NCI-H82 treated with DMSO at 0.1 percent for 48 hours (cell line): ENCODE measurements around the gene GALNT10.

Experiments
- DNase-seq: peaks from one replicate; lab custom pipeline; 2025; ENCODE audit not compliant: unreplicated experiment; lab: John Stamatoyannopoulos, UW

GALNT10 gene

DNA sequence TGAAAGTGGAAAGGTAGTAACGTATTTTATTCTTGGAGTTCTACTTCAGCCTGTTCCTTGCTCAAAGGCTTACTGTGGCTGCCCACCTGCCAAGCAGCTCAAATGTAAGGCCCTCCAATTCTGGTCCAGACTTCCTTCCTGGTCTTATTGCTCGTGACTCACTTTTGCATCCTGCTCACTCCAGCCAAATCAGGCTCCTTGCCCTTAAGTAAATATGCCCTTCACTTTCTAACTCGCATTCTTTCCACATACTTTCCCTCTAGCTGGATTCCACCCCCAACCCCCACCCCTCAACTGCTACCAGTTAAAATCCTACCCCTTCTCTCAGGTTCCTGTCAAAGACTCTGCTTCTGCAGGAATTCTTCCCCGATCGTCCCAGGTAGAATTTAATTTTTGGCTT lies 96.6 kb downstream of the GALNT10 start:
- DNase-seq, result no peak

DNA sequence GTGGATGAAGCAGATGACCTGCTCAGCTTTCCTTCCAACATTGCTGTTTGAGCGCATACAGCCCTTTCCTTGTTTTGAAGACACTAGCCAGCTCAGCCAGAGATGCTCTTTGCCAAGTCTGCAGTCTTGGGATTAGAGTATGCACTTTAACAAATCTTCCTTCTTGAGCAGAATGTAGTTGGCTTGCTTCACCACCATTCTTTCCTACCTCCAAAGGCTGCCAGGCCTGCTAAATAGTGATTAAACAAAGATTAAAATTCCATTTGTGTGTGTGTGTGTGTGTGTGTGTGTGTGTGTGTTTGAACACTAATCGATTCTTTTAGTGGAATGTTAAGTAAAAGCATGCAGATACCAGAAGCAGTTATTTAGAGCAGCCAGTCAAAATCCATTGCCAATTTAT lies 97.6 kb downstream of the GALNT10 start:
- no peak for DNase-seq

DNA sequence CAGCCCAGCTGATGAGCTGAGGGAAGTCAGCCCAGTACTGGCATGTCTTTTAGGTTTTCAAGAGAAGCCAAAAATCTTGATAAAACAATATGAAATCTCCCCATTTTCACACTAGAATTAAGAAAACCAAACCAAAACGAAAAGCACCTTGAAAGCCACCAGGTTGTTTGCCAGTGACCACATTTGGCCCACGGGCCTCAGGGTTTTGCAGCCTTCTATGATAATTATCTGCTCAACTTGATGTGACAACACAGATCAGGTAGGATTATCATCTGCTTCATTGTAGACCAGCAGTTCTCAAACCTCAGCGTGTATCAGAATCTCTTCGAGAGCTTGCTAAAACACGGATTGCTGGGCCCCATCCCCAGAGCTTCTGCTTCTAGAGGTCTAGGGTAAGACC lies 101.4 kb downstream of the GALNT10 start:
- DNase-seq, result no peak

DNA sequence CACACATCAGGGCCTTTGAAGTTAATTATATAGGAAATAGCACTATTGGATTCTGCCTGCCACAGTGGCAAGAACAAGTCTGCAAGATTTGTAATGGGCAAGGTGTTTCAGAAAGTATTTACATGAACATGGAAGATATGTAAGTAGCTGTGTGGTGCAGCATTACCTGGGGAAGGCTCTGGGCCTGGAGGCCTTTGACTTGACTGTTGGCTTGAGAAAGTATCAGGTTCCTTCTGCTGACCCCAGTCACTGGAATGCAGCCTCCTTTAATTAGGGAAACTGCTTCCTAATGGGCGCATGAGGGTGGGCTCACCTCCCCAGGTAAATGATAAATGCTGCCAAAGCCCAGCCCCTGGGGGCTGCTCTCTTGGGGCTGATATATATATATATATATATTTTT lies 102.7 kb downstream of the GALNT10 start:
- no peak for DNase-seq

DNA sequence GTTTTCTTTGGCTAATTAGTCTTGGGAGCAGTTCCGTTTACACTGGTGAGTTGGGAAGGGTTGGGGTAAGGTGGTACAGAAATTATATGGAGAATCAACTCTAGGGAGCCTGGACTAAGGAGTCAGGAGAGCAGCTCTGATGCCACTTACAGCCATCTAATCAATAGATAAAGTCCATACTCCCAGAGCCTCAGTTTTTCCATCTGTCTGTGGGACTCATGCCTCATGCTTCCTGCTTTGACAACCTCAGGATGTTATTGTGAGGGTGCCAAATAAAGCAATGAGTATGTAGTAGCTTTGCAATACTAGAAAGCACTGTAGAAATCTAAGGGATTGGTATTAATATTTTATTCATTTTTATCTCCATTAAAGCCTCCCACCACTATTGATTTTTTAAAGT lies 105.0 kb downstream of the GALNT10 start:
- DNase-seq, result no peak

- DNase-seq, result no peak
Measured at GRCh38 chr5:154296525-154297159, 106.1 kb downstream of the GALNT10 start.

GRCh38 chr5:154298065-154298464 lies 107.5 kb downstream of the GALNT10 start:
- no peak for DNase-seq

DNA sequence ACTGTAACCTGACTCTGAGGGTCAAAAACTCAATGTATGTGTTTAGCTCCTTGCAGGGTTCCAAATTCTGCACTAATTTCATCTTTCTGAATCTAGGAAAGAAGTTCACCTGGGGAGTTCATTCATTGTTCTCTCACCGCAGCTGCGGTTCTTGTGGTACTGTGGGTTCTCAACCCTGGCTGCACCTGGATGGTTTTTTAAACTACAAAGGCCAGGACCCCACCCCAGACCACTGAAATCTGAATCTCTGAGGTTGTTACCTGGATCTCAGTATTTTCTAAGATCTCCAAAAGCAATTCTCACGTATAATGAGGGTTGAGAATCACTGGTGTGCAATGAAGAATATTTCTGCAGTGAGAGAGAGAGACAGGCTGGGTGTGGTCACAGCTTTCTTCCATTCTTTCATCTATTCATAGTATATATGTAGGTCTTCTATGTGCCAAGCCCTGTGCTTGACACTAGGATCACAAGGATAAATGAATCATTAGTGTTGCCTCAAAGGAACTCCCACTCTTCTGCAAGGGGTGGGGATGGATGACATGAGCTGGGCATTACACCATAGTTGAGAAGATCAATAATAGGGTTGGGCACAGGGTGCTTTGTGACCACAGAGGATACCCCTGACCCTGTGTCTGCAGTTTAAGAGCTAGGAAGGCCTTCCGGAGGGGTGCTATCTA lies 109.8 kb downstream of the GALNT10 start:
- no peak for DNase-seq

DNA sequence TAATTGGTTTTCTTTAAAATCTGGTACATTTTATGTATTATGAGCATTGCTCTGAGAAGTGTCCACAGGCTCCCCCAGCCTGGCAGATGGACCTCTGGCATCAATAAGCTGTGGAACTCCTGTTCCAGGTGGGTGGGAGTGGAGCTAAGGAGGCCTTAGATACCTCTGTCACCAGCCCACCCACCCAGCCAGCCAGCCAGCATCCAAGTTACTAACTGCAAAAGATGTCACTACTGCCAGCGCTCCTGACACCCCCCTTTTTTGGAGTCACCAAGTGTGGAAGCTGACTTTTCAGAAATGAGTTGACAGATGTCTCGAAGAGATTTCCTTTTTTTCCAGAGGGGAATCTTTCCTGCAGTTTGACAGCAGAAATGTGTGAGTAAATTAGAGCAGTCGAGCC lies 111.2 kb downstream of the GALNT10 start:
- no peak for DNase-seq

DNA sequence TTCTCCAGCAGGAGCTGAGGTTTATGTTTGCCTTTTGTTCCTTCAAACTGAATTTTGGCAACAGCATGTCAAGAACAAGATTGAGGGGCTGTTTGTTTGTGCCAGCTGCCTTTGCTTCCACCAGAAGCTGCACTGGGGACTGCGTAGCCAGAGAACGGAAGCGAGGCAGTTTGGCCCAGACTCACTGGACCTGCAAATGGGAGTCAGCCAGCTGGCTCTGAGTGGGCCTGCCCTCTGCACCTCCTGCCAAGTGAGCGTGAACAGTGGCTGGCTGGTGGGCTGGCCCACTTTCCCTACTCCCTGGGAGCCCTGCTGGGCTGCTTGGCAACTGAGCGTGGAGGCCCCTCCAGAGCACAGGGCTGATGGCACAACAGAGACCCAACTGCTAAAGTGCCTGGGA lies 111.6 kb downstream of the GALNT10 start:
- no peak for DNase-seq

- DNase-seq, result no peak
Measured at GRCh38 chr5:154303133-154303532, 112.6 kb downstream of the GALNT10 start.

DNA sequence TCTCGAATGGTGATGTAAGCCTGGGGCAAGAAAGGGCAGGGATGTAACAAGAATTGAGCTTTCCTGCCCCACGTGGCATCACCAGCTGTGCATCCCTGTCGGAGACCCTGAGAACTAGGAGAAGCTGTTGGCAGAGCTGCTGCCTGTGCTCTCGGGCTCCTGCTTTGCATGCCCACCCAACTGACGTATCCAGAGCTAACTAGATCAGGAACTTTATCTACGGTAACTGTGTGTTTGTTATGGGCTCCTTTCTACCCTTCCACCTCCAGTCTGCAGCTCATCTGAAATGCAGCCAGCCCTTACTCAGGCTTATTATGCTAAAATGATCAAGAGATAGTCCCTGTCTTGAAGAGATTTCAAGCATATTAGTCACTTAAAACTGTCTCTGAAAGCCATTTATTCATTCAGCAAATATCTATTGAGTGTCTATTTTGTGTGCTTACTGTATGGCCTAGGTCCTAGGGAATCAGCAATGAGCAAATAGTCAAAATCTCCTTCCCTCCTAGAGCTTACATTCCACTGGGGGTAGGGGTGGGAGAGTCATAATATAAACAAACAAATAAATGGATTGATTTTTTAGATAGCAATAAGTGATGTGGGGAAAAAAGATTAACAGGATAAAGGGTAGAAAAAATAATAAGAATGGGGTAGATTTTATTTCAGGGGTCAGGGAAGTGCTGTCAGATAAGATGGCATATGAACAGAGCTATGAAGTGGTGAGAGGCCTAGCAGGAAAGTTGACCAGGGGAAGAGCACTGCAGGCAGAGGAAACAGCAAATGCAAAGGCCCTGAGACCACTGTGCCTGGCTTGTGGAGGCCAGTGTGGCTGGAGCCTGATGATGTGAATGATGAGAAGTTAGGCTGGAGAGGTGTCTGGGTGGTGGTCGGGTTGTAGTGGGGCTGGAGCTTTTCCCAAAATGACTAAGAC lies 118.2 kb downstream of the GALNT10 start:
- no peak for DNase-seq

- no peak for DNase-seq
Measured at GRCh38 chr5:154309371-154309745, 118.8 kb downstream of the GALNT10 start.

GRCh38 chr5:154309805-154310204 lies 119.3 kb downstream of the GALNT10 start:
- no peak for DNase-seq

DNA sequence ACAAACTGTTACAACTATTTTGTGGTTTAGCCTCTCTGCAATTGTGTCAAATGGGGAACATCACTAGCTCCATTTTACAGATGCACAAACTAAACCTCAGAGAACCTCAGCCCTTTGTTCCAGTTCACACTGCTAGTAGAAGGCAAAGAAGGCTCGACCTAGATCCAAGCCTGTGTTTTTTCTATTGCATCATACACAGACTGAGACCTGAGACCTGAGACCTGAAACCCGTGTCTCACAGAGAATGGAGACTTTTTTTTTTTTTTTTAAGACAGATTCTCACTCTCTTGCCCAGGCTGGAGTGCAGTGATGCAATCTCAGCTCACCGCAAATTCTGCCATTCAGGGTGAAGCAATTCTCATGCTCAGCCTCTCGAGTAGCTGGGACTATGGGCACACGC lies 120.8 kb downstream of the GALNT10 start:
- DNase-seq, result no peak

DNA sequence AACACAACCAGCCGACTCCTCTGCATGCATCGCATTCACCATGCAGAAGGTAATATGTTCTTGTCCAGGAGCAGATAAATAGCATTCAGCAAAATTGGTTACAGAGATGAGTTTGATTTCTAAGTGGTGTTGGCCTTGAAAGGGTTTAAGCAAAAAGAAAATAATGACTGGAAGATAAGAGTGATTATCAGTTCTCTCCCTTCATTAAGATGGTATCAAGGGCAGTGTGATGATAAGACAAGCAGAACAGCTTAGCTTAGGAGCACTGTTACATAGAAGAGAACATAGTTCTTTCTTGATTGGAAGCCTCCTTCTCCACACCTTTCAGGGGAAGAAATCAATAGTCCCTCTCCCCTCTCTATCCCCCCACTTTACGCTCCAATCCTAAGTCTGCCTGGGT lies 121.5 kb downstream of the GALNT10 start:
- DNase-seq, result no peak

- DNase-seq, result no peak
Measured at GRCh38 chr5:154312576-154312975, 122.0 kb downstream of the GALNT10 start.

GRCh38 chr5:154313360-154314017 lies 123.0 kb downstream of the GALNT10 start:
- no peak for DNase-seq

GRCh38 chr5:154315196-154315595 lies 124.7 kb downstream of the GALNT10 start:
- DNase-seq, result no peak

GRCh38 chr5:154315756-154316155 lies 125.2 kb downstream of the GALNT10 start:
- DNase-seq, result no peak

GRCh38 chr5:154316223-154316935 lies 125.8 kb downstream of the GALNT10 start:
- no peak for DNase-seq
